HL-60 (cell line): Measurements from ENCODE around the gene ADAM15.

ENCODE experiments used
- DNase-seq, 2 experiments: peaks; one replicate each; pipeline ENCODE4 v3.0.0-alpha.2; 2010 to 2020; ENCODE audit warnings: low read depth in 1 of 2, low spot score in 1 of 2
- H3K27ac ChIP-seq: fragments of 250-450 bp; sonication (Bioruptor Pico); replicated peaks from 2 replicates; pipeline ENCODE4 v1.5.1; 2020; ENCODE audit warnings: mild to moderate bottlenecking, moderate library complexity
- H3K27me3 ChIP-seq: fragments of 250-450 bp; sonication (Bioruptor Pico); 2 replicates; pipeline ENCODE4 v1.5.1; 2021; ENCODE audit warnings: mild to moderate bottlenecking, moderate library complexity; ENCODE audit not compliant: insufficient read depth, poor library complexity, severe bottlenecking
- H3K4me3 ChIP-seq: replicated peaks from 2 replicates; pipeline ENCODE4 v1.5.1; 2011; ENCODE audit warnings: mild to moderate bottlenecking, control low read depth, low read length; ENCODE audit not compliant: insufficient read depth
- CTCF ChIP-seq: IDR thresholded peaks from one replicate; pipeline ENCODE4 v1.5.1; 2011; ENCODE audit warnings: low read length, control low read depth, inconsistent platforms; ENCODE audit not compliant: insufficient read depth
- GABPA ChIP-seq: IDR thresholded peaks from 2 replicates; pipeline ENCODE4 v1.6.1; 2012; ENCODE audit warnings: low read depth
- POLR2AphosphoS5 ChIP-seq: IDR thresholded peaks from 2 replicates; pipeline ENCODE4 v1.6.1; 2012; ENCODE audit warnings: low read depth
- REST ChIP-seq: IDR thresholded peaks from 2 replicates; pipeline ENCODE4 v1.6.1; 2012; ENCODE audit warnings: low read depth; ENCODE audit not compliant: insufficient replicate concordance
- SPI1 ChIP-seq: IDR thresholded peaks from 2 replicates; pipeline ENCODE4 v1.6.1; 2012; ENCODE audit warnings: low read depth, mild to moderate bottlenecking, borderline replicate concordance

The ADAM15 gene

GRCh38 chr1:155110826-155111225 lies 59.7 kb downstream of the ADAM15 start:
- no peak for DNase-seq
- no peak overlapping the region for H3K4me3 ChIP-seq
- TF ChIP-seq GABPA (no peak), POLR2AphosphoS5 (no peak), REST (no peak), SPI1 (no peak), CTCF (no peak)
- H3K27me3 ChIP-seq = no peaks in the 10 kb centered on the region
- H3K27ac ChIP-seq = no peak overlapping the region
